ENCODE results near the gene FGR.

The FGR gene

DNA sequence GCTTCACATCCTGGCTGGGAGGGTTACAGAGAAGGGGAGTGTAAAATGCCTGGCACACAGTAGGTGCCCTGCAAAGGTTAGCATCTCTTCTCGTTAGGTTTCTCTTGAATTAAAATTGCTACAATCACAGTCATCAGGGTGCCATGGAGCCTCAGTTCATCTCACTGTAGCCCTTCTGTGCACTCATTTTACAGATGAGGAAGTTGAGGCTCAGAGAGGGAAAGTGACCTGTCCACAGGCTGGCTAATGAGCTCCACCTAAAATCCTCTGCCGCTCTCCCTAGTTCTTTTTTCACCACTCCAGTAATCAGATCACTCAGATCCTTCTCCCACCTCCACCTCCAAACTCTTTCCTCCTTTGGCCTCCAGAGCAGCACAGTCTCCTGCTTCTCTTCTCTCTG lies 17.6 kb downstream of the FGR start:
- H3K79me2 ChIP-seq (ENCODE audit: insufficient read depth, low read depth), result no peaks in the 10 kb centered on the region
- no peak overlapping the region for H3K27ac ChIP-seq
- H3K27me3 ChIP-seq (ENCODE audit: insufficient read depth, low read depth), result no peaks in the 10 kb centered on the region
- H3K36me3 ChIP-seq (ENCODE audit: insufficient read depth), result no peaks in the 10 kb centered on the region
- TF ChIP-seq, protein P1, sequence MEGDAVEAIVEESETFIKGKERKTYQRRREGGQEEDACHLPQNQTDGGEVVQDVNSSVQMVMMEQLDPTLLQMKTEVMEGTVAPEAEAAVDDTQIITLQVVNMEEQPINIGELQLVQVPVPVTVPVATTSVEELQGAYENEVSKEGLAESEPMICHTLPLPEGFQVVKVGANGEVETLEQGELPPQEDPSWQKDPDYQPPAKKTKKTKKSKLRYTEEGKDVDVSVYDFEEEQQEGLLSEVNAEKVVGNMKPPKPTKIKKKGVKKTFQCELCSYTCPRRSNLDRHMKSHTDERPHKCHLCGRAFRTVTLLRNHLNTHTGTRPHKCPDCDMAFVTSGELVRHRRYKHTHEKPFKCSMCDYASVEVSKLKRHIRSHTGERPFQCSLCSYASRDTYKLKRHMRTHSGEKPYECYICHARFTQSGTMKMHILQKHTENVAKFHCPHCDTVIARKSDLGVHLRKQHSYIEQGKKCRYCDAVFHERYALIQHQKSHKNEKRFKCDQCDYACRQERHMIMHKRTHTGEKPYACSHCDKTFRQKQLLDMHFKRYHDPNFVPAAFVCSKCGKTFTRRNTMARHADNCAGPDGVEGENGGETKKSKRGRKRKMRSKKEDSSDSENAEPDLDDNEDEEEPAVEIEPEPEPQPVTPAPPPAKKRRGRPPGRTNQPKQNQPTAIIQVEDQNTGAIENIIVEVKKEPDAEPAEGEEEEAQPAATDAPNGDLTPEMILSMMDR (conservative IDR thresholded peaks at IDR 0.05; ENCODE audit: low read depth, low read length), result no peak
- no peak overlapping the region for H2AFZ ChIP-seq (ENCODE audit: low read depth)
- H3K9ac ChIP-seq, result no peak overlapping the region
- no peaks in the 10 kb centered on the region for H3K4me1 ChIP-seq (ENCODE audit: low read depth, poor library complexity, severe bottlenecking)
- H4K20me1 ChIP-seq (ENCODE audit: insufficient read depth), result no peaks in the 10 kb centered on the region
- H3K4me3 ChIP-seq (IDR thresholded peaks at IDR 0.05; ENCODE audit: insufficient read depth, low read depth, low read length), result no peak overlapping the region
- H3K4me2 ChIP-seq, result no peak overlapping the region

DNA sequence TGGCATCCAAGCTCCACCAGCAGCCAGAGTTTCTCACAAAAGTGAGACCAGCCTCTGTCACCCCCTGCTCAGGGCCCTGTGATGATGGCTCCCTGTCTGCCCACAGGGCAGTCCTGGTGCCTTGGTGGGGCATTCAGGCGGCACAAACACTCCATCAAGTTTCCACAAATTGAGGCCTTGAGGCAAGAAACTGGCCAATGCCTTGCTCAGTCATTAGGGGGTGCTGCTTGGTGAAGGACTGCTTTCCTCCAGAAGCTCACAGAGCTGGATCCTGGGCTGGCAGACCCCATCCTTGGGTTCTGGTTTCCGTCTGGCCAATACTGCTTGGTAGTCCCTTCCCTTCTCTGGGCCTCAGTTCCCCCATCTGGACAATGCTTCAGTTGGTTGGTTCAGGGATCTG lies 18.5 kb downstream of the FGR start:
- no peak overlapping the region for H3K4me3 ChIP-seq (IDR thresholded peaks at IDR 0.05; ENCODE audit: insufficient read depth, low read depth, low read length)
- H3K4me1 ChIP-seq (ENCODE audit: low read depth, poor library complexity, severe bottlenecking), result no peaks in the 10 kb centered on the region

DNA sequence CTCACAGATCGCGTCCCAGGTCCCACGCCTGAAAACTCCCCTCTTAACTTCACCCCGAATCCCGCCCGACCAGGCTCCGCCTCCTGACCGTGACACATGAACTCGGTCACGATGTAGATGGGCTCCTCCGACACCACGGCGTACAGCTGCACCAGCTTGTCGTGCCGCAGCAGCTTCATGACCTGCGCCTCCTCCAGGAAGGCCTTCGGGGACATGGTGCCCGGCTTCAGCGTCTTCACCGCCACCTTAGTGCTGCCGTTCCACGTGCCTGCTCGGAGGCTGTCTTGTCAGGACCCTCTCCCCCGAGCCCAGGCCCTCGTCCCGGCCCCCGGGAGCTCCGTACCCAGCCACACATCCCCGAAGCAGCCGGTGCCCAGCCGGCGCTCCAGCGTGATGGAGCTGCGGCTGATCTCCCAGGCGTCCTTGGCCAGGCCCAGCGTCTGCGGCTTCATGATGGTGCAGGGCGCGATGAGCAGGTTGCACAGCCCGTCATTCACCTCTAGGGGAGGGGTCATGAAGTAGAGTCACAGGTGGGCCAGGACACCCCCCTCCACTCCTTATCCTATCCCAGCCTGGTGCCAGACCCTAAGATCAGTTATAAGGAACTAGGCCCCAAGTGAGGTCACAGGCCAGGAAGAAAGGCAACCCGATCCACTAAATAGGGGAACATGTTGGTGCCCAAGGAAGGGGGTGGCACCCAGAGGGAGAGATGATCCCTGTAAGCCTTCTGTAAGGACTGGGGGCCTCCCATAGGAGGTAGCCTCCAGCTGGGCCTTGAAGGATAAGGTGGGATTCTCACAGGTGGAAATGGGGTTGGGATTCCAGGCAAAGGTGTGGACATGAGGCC lies 19.4 kb downstream of the FGR start:
- TF ChIP-seq, protein P1 (conservative IDR thresholded peaks at IDR 0.05; ENCODE audit: low read depth, low read length), result no peak
- H3K4me3 ChIP-seq (IDR thresholded peaks at IDR 0.05; ENCODE audit: insufficient read depth, low read depth, low read length), result no peak overlapping the region
- H3K36me3 ChIP-seq (ENCODE audit: insufficient read depth), result no peaks in the 10 kb centered on the region

More for the DNA sequence above, 18.5 kb downstream of the FGR start:
- no peaks in the 10 kb centered on the region for H3K79me2 ChIP-seq (ENCODE audit: insufficient read depth, low read depth)
- H3K36me3 ChIP-seq (ENCODE audit: insufficient read depth), result no peaks in the 10 kb centered on the region
- no peaks in the 10 kb centered on the region for H3K27me3 ChIP-seq (ENCODE audit: insufficient read depth, low read depth)
- H4K20me1 ChIP-seq (ENCODE audit: insufficient read depth), result no peaks in the 10 kb centered on the region
- no peak overlapping the region for H2AFZ ChIP-seq (ENCODE audit: low read depth)
- no peak overlapping the region for H3K4me2 ChIP-seq
- no peak overlapping the region for H3K9ac ChIP-seq
- H3K27ac ChIP-seq, result no peak overlapping the region
- TF ChIP-seq, protein P1 (conservative IDR thresholded peaks at IDR 0.05; ENCODE audit: low read depth, low read length), result no peak

DNA sequence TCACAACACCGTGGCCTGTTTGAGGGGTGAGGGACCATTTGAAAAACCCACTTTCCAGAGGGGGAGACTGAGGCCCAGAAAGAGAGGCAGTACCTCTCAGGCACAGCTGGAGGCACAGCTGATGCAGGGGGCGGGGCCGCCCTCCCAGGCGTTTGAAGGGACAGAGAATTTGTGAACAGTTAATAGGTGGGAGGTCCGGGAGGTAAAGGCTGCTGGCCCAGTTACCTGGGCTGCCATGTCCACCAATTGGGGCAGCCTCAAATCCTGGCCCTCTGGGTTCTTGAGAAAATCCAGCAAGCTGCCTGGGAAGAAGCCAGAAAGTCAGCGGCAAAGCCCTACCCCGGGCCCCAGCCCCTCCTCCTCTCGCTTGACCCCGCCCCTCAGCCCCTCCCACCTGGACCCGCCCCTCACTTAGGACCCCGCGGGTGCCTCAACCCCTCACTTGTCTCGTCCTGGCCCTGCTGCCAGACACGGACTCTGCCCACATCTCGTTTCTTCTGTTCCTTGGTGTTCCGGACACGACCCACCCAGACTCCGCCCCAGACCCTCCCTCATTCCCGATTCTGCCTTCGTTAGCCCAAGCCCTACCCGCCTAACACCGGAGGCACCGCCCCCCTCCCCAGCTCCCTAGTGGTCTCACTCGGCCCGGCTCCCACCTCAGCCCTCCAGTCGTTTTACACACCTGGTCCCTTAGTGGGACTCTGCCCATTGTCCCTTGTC lies 20.2 kb downstream of the FGR start:
- Histone ChIP-seq H3K27me3 (ENCODE audit: insufficient read depth, low read depth) (no peaks in the 10 kb centered on the region), H3K27ac (no peak overlapping the region), H3K4me3 (IDR thresholded peaks at IDR 0.05; ENCODE audit: insufficient read depth, low read depth, low read length) (no peak overlapping the region), H3K79me2 (ENCODE audit: insufficient read depth, low read depth) (no peaks in the 10 kb centered on the region), H3K36me3 (ENCODE audit: insufficient read depth) (no peaks in the 10 kb centered on the region), H3K4me2 (no peak overlapping the region), H3K9ac (no peak overlapping the region), H3K4me1 (ENCODE audit: low read depth, poor library complexity, severe bottlenecking) (peaks cover 7% of the 10 kb centered on the region), H2AFZ (ENCODE audit: low read depth) (no peak overlapping the region), H4K20me1 (ENCODE audit: insufficient read depth) (no peaks in the 10 kb centered on the region)
- TF ChIP-seq, protein P1 (conservative IDR thresholded peaks at IDR 0.05; ENCODE audit: low read depth, low read length), result no peak

More for the DNA sequence above, 19.4 kb downstream of the FGR start:
- H4K20me1 ChIP-seq (ENCODE audit: insufficient read depth), result no peaks in the 10 kb centered on the region
- H3K9ac ChIP-seq, result no peak overlapping the region
- H3K79me2 ChIP-seq (ENCODE audit: insufficient read depth, low read depth), result no peaks in the 10 kb centered on the region
- no peaks in the 10 kb centered on the region for H3K27me3 ChIP-seq (ENCODE audit: insufficient read depth, low read depth)
- no peak overlapping the region for H3K4me2 ChIP-seq
- H2AFZ ChIP-seq (ENCODE audit: low read depth), result no peak overlapping the region
- no peaks in the 10 kb centered on the region for H3K4me1 ChIP-seq (ENCODE audit: low read depth, poor library complexity, severe bottlenecking)
- no peak overlapping the region for H3K27ac ChIP-seq
